Breast epithelium (tissue), 4 donors: ENCODE measurements around the gene DYRK1A. TPM values are rescaled to one million over a fixed set of nuclear protein-coding genes. Genes with fewer than 3 reads are reported as not detected.

ENCODE experiments used
- DNase-seq, 2 donors: peaks; one replicate each; pipeline ENCODE4 v3.0.0-alpha.2; 2019; ENCODE audit warnings: low spot score in 2 of 2
- H3K27ac ChIP-seq, 2 donors: fragments of 200-600 bp; sonication (generic) in 1 of 2; one replicate each; pipeline ENCODE4 v1.5.1; 2016 to 2019; ENCODE audit warnings: mild to moderate bottlenecking in 1 of 2
- H3K27me3 ChIP-seq, 2 donors: fragments of 200-600 bp; sonication (generic) in 1 of 2; one replicate each; pipeline versions ENCODE4 v1.5.1 to v1.6.0; 2017 to 2019; ENCODE audit warnings: control low read depth in 1 of 2, mild to moderate bottlenecking in 1 of 2
- H3K36me3 ChIP-seq: fragments of 200-600 bp; one replicate; pipeline ENCODE4 v1.5.1; 2019
- H3K4me1 ChIP-seq, 2 donors: fragments of 200-600 bp; sonication (generic); one replicate each; pipeline ENCODE4 v1.5.1; 2016 to 2019; ENCODE audit warnings: control low read depth in 1 of 2
- H3K4me3 ChIP-seq, 3 donors: fragments of 200-600 bp; sonication (generic); 1 replicate in 2 of 3; 2 replicates in 1 of 3; pipeline ENCODE4 v1.5.1; 2016 to 2019; ENCODE audit warnings: mild to moderate bottlenecking in 3 of 3, moderate library complexity in 2 of 3
- H3K9me3 ChIP-seq, 2 donors: fragments of 200-600 bp; sonication (generic) in 1 of 2; one replicate each; pipeline ENCODE4 v1.5.1; 2016 to 2019; ENCODE audit warnings: control low read depth in 1 of 2
- CTCF ChIP-seq, 3 donors: fragments of 450-650 bp; IDR thresholded peaks; one replicate each; pipeline ENCODE4 v1.5.1; 2016 to 2017; ENCODE audit warnings: antibody characterized with exemption in 3 of 3, mild to moderate bottlenecking in 3 of 3, moderate library complexity in 3 of 3
- POLR2A ChIP-seq: fragments of 450-650 bp; IDR thresholded peaks from one replicate; pipeline ENCODE4 v1.6.1; 2016; ENCODE audit warnings: antibody characterized with exemption, mild to moderate bottlenecking, moderate library complexity
- POLR2AphosphoS5 ChIP-seq, 3 donors: sonication (generic); formaldehyde crosslinking; IDR thresholded peaks; one replicate each; pipeline ENCODE4 v1.6.1; 2017; ENCODE audit warnings: antibody characterized with exemption in 3 of 3
- intact Hi-C: fragments of 100-400 bp; cut with DNase I; formaldehyde crosslinking; loops from one replicate; pipeline ENCODE4 v1.15.1; 2023; ENCODE audit warnings: low total_unique reads
- total RNA-seq, 3 donors: library from RNA; depleted of rRNA; stranded (reverse); fragments of >200 nt; gene quantifications; one replicate each; pipeline ENCODE4 v1.1.0, GENCODE V29; 2016

The DYRK1A gene
- total RNA-seq, 3 donors from 2014 or later, result 71.7 to 138 (median 93.1) TPM

- intact Hi-C loops, result no loop called here
- DNase-seq, result peak; percentile 68 to 81
- no peaks in the 10 kb centered on the region for H3K9me3 ChIP-seq
These were observed 197.9 kb downstream of the DYRK1A start for GRCh38 chr21:37564341-37564923.

GRCh38 chr21:37564924-37565529 is 198.5 kb downstream of the DYRK1A start:
- H3K36me3 ChIP-seq, result no peaks in the 10 kb centered on the region
- no peak for DNase-seq
- H3K4me1 ChIP-seq, result peaks cover 2 to 7% of the 10 kb centered on the region in 2 donors
- no peaks in the 10 kb centered on the region for H3K27me3 ChIP-seq
- peak overlapping the region; percentile 90 to 96 for H3K27ac ChIP-seq
- TF ChIP-seq CTCF (IDR thresholded peaks at IDR 0.05) (no peak), POLR2A (no peak), POLR2AphosphoS5 (IDR thresholded peaks at IDR 0.05) (no peak)
- no peaks in the 10 kb centered on the region for H3K9me3 ChIP-seq
- intact Hi-C loops, result no loop called here
- H3K4me3 ChIP-seq, result peak overlapping the region; percentile 67 to 94 (median 68)

More at GRCh38 chr21:37564341-37564923, 197.9 kb downstream of the DYRK1A start:
- H3K27me3 ChIP-seq, result no peaks in the 10 kb centered on the region
- H3K36me3 ChIP-seq, result no peaks in the 10 kb centered on the region
- H3K4me1 ChIP-seq, result peaks cover 2 to 7% of the 10 kb centered on the region in 2 donors
- TF ChIP-seq CTCF (IDR thresholded peaks at IDR 0.05) (no peak), POLR2A (no peak), POLR2AphosphoS5 (IDR thresholded peaks at IDR 0.05) (peak in 1 of 3 donors; percentile 39)
- peak overlapping the region; percentile 90 to 96 for H3K27ac ChIP-seq
- H3K4me3 ChIP-seq, result peak overlapping the region; percentile 67 to 94 (median 68)

GRCh38 chr21:37565530-37566223 is 199.1 kb downstream of the DYRK1A start:
- no peak for DNase-seq
- Histone ChIP-seq H3K4me1 (peaks cover 2 to 7% of the 10 kb centered on the region in 2 donors), H3K4me3 (no peak overlapping the region), H3K27me3 (no peaks in the 10 kb centered on the region), H3K36me3 (no peaks in the 10 kb centered on the region), H3K9me3 (no peaks in the 10 kb centered on the region), H3K27ac (no peak overlapping the region)
- TF ChIP-seq POLR2AphosphoS5 (IDR thresholded peaks at IDR 0.05), result no peak
- TF ChIP-seq POLR2A, result no peak
- TF ChIP-seq CTCF (IDR thresholded peaks at IDR 0.05), result no peak
- intact Hi-C loops, result no loop called here

- peaks cover 2 to 7% of the 10 kb centered on the region in 2 donors for H3K4me1 ChIP-seq
- H3K9me3 ChIP-seq, result no peaks in the 10 kb centered on the region
- intact Hi-C loops, result no loop called here
- no peak overlapping the region for H3K27ac ChIP-seq
- DNase-seq, result no peak
- no peak overlapping the region for H3K4me3 ChIP-seq
- no peak for TF ChIP-seq CTCF (IDR thresholded peaks at IDR 0.05)
- no peak for TF ChIP-seq POLR2A
- no peak for TF ChIP-seq POLR2AphosphoS5 (IDR thresholded peaks at IDR 0.05)
- H3K36me3 ChIP-seq, result no peaks in the 10 kb centered on the region
- no peaks in the 10 kb centered on the region for H3K27me3 ChIP-seq
These were observed 200.4 kb downstream of the DYRK1A start for GRCh38 chr21:37566790-37567615.
